H1 (cell line): ENCODE measurements around the gene SYNJ1. TPM values are rescaled to one million over a fixed set of nuclear protein-coding genes. Genes with fewer than 3 reads are reported as not detected.

Experiments used
- USF2 ChIP-seq: IDR thresholded peaks from 2 replicates; pipeline ENCODE4 v1.6.1; 2011; ENCODE audit warnings: low read length, improper control_type of control experiment
- polyA plus RNA-seq, 7 experiments: library from polyadenylated mRNA; depleted of rRNA in 3 of 7; stranded (reverse) in 5 of 7; unstranded in 2 of 7; fragments of >200 nt in 5 of 7; fragments of 200-250 nt in 2 of 7; gene quantifications; 1 replicate in 5 of 7; 2 replicates in 1 of 7; 4 replicates in 1 of 7; pipeline versions ENCODE4 v1.2.1 to v1.2.3, GENCODE V29; 2011 to 2013; ENCODE audit warnings: missing spikeins in 2 of 7, mixed read lengths in 2 of 7
- total RNA-seq: library from RNA; stranded (reverse); fragmentation: NEBNext Ultra II Directional; extraction: Animal tissue kit (Norgen Biotek cat#: 25700); gene quantifications from 2 replicates; pipeline ENCODE4 v1.2.1, GENCODE V29; 2021
- TF ChIP-seq, protein P1 (sequence below): IDR thresholded peaks from 2 replicates; pipeline ENCODE4 v1.6.1; 2012; ENCODE audit warnings: low read length, inconsistent platforms

SYNJ1 gene
- total and polyA plus RNA-seq, 2 of the 8 experiments (the other 6 are each of a cell fraction or from before 2014, with no cell fraction given), result 1.3 to 4.3 TPM

DNA sequence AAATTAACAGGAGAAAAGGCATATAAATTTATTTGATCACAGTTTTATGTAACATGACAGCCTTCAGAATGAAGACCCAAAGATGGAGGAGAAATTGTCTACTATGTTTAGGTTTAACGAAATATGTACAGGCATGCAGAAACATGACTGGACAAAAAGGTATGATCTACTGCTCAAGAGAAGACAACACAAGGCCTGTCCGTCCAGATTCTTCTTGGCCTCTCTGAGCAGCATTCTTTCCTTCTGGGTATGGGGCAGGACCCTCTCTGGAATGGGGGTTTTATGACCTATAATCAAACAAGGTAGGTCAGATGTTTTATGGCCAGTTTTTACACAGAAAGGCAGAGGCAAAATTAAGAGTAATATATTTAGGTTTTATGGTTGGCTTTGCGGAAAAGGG lies 13.5 kb upstream of the SYNJ1 start (continued):
- no peak for TF ChIP-seq USF2
- TF ChIP-seq, protein P1, sequence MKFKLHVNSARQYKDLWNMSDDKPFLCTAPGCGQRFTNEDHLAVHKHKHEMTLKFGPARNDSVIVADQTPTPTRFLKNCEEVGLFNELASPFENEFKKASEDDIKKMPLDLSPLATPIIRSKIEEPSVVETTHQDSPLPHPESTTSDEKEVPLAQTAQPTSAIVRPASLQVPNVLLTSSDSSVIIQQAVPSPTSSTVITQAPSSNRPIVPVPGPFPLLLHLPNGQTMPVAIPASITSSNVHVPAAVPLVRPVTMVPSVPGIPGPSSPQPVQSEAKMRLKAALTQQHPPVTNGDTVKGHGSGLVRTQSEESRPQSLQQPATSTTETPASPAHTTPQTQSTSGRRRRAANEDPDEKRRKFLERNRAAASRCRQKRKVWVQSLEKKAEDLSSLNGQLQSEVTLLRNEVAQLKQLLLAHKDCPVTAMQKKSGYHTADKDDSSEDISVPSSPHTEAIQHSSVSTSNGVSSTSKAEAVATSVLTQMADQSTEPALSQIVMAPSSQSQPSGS, result no peak
